Upper lobe of right lung (tissue), 1 donor: ENCODE results near the gene CRYAB. TPM values are rescaled to one million over a fixed set of nuclear protein-coding genes. Genes with fewer than 3 reads are reported as not detected.
"Not testable (repeated sequence)": the region's sequence is repeated elsewhere in the genome, so short reads cannot be mapped to it uniquely, and the experiment has no call there.

Experiments used
- ATAC-seq: fragments of 200-7000 bp; cut with Tn5 transposase; one replicate; pipeline ENCODE4 v1.9.1; 2020; ENCODE audit warnings: mild to moderate bottlenecking, moderate library complexity
- DNase-seq: peaks from one replicate; pipeline ENCODE4 v3.0.0-alpha.2; 2020
- H3K27ac ChIP-seq: fragments of 200-600 bp; one replicate; pipeline ENCODE4 v1.8.0; 2022
- H3K27me3 ChIP-seq: fragments of 200-600 bp; one replicate; pipeline ENCODE4 v1.8.0; 2022; ENCODE audit warnings: mild to moderate bottlenecking
- H3K36me3 ChIP-seq: fragments of 200-600 bp; one replicate; pipeline ENCODE4 v1.8.0; 2022
- H3K4me1 ChIP-seq: fragments of 200-600 bp; one replicate; pipeline ENCODE4 v1.8.0; 2022
- H3K4me3 ChIP-seq: fragments of 200-600 bp; one replicate; pipeline ENCODE4 v1.8.0; 2022; ENCODE audit warnings: mild to moderate bottlenecking
- H3K9me3 ChIP-seq: fragments of 200-600 bp; one replicate; pipeline ENCODE4 v1.8.0; 2022
- CTCF ChIP-seq: fragments of 200-600 bp; IDR thresholded peaks from one replicate; pipeline ENCODE4 v1.8.0; 2022; ENCODE audit warnings: antibody characterized with exemption
- intact Hi-C: fragments of 100-400 bp; cut with DNase I; formaldehyde crosslinking; loops from one replicate; pipeline ENCODE4 v1.11.0; 2022
- total RNA-seq: library from RNA; stranded (reverse); fragmentation: NEBNext Ultra II Directional; extraction: Animal tissue kit (Norgen Biotek cat#: 25700); gene quantifications from one replicate; pipeline ENCODE4 v1.2.1, GENCODE V29; 2021
- donor health status: DM: no; HTN: yes; CAD: no; lungs with severe emphysema.

Gene CRYAB
- total RNA-seq, 1 donor from 2014 or later, result 113 TPM

DNA sequence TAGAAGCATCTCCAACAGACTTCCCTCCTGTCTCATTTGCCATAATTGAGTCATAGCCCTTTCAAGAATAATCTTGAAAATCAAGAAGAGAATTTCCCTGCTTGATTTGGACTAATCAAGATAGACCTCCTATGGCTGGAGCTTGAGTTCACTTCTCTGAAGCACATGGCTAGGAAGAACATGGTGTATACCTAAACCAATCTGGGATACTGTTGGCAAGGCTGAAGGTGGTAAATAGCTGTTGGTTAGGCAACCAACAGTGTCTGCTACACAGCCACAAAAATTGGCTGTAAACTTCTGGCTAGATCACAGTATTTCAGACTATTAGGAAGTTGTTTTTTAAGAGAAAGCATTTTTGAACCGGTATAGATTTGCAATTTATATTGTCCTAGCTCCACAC, 4.9 kb downstream of the CRYAB start:
- Histone ChIP-seq H3K36me3 (no peaks in the 10 kb centered on the region), H3K9me3 (no peaks in the 10 kb centered on the region), H3K27me3 (no peaks in the 10 kb centered on the region), H3K4me3 (no peak overlapping the region), H3K4me1 (no peaks in the 10 kb centered on the region), H3K27ac (no peak overlapping the region)
- ATAC-seq (no peak), DNase-seq (no peak)
- no peak for TF ChIP-seq CTCF
- intact Hi-C loops, result no loop called here

DNA sequence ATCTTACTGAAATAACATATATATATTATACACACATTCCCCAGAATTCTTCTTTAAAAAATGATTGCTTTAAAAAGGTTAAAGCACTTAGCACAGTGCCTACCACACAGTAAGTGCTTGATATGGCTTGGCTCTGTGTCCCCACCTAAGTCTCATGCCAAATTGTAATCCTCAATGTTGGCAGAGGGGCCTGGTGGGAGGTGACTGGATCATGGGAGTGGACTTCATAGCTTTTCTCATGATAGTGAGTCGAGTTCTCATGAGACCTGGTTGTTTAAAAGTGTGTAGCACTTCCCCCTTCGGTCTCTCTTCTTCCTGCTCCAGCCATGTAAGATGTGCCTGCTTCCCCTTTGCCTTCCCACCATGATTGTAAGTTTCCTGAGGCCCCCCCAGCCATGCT, 6.2 kb downstream of the CRYAB start:
- DNase-seq (no peak), ATAC-seq (no peak)
- Histone ChIP-seq H3K4me3 (no peak overlapping the region), H3K4me1 (no peaks in the 10 kb centered on the region), H3K27me3 (no peaks in the 10 kb centered on the region), H3K9me3 (no peaks in the 10 kb centered on the region), H3K27ac (no peak overlapping the region), H3K36me3 (no peaks in the 10 kb centered on the region)
- intact Hi-C loops, result no loop called here
- TF ChIP-seq CTCF, result no peak

- Histone ChIP-seq H3K9me3 (no peaks in the 10 kb centered on the region), H3K4me1 (no peaks in the 10 kb centered on the region), H3K27ac (no peak overlapping the region), H3K36me3 (no peaks in the 10 kb centered on the region), H3K27me3 (no peaks in the 10 kb centered on the region), H3K4me3 (no peak overlapping the region)
- no peak for TF ChIP-seq CTCF
- no peak for ATAC-seq
- DNase-seq, result no peak
- intact Hi-C loops, result no loop called here
Measured at GRCh38 chr11:111886844-111887243, 24.7 kb downstream of the CRYAB start.

DNA sequence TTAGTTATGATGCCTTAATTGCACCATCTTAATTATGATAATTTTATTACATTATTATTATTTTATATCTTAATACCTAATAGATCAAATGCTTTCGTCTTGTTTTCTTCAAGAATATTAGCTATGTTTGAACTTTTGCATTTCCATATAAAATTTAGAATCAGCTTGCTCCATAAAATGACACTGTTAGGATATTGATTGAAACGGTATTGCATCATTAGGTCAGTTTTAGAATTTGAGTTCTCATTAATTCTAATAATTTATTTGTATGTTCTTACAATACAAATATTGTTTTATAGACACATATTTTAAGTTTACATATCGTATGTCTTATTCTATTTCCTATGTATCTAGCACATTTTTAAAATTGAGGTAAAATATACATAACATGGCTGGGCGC, 25.5 kb downstream of the CRYAB start:
- Histone ChIP-seq H3K9me3 (no peaks in the 10 kb centered on the region), H3K4me3 (no peak overlapping the region), H3K4me1 (no peaks in the 10 kb centered on the region), H3K27ac (no peak overlapping the region), H3K36me3 (no peaks in the 10 kb centered on the region), H3K27me3 (no peaks in the 10 kb centered on the region)
- DNase-seq (no peak), ATAC-seq (no peak)
- no peak for TF ChIP-seq CTCF
- intact Hi-C loops, result no loop called here

DNA sequence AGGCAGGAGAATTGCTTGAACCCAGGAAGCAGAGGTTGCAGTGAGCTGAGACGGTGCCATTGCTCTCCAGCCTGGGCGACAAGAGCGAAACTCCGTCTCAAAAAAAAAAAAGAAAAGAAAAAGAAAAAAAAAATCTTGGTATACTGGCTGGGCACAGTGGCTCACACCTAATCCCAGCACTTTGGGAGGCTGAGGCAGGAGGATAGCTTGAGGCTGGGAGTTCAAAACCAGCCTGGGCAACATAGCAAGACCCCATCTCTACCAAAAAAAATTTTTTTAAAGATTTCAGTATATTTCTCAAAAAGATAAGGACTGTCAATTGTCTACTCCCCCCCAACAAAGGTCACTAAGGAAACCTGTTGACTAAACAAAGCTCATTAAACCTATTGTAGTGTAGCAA, 26.5 kb downstream of the CRYAB start:
- H3K36me3 ChIP-seq, H3K4me1 ChIP-seq, ATAC-seq, H3K27me3 ChIP-seq, H3K9me3 ChIP-seq, DNase-seq, H3K4me3 ChIP-seq, intact Hi-C loops, H3K27ac ChIP-seq: not testable (repeated sequence)

DNA sequence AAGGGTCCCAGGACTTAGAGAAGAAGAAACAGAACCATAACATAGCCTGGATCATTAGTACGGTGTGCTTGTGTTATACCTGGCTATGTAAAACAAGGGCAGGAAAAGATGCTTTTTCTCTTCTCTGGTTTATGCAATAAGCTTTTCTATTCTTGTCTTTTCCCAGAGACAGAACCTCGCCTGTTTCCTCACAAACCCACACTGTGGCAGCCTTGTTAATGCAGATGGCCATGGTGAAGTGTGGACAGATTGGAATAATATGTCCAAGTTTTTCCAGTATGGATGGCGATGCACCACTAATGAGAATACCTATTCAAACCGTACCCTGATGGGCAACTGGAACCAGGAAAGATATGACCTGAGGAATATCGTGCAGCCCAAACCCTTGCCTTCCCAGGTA, 29.4 kb downstream of the CRYAB start:
- no peaks in the 10 kb centered on the region for H3K27me3 ChIP-seq
- DNase-seq (no peak), ATAC-seq (no peak)
- no peak overlapping the region for H3K27ac ChIP-seq
- H3K4me1 ChIP-seq, result peaks cover 7% of the 10 kb centered on the region
- TF ChIP-seq CTCF, result no peak
- H3K9me3 ChIP-seq, result no peaks in the 10 kb centered on the region
- no peak overlapping the region for H3K4me3 ChIP-seq
- intact Hi-C loops, result no loop called here
- no peaks in the 10 kb centered on the region for H3K36me3 ChIP-seq
